GM21825 (cell line): ENCODE results near the gene SRMS.
"Not testable (repeated sequence)": the region's sequence is repeated elsewhere in the genome, so short reads cannot be mapped to it uniquely, and the experiment has no call there.

Experiments used
- ATAC-seq: cut with Tn5 transposase; IDR thresholded peaks from one replicate; pipeline ENCODE4 v1.9.1; 2021; ENCODE audit warnings: mild to moderate bottlenecking, moderate library complexity; ENCODE audit not compliant: unreplicated experiment

The SRMS gene

DNA sequence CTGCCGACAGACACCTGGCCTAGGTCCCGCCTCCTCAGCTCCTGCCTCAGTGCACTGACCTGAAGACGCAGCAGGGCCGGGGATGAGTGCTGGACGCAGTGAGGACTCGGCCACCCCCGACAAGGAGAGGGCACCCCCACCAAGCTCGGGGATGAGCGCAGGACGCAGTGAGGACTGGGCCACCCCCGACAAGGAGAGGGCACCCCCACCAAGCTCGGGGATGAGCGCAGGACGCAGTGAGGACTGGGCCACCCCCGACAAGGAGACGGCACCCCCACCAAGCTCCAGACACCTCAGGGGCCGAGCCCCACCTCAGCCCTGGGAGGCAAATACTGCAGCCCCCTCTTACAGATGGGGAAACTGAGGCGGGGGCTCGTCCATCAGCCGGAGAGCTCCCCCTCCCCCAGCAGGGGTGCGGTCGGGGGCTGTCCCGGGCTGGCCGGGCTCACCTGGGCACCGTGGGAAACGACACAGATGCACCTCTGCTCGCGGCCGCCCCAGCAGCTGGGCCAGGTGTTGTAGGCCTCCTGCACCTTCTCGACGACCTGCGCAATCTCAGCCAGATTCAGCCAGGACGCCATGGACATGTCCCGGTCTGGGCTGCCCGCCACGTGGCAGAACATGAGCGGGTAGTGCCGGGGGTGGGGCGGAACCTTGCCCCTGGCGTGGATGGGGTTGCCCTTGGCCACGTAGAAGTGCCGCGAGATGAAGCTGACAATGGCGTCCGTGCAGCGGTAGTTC is 19.0 kb upstream of the SRMS start:
- no peak for ATAC-seq

DNA sequence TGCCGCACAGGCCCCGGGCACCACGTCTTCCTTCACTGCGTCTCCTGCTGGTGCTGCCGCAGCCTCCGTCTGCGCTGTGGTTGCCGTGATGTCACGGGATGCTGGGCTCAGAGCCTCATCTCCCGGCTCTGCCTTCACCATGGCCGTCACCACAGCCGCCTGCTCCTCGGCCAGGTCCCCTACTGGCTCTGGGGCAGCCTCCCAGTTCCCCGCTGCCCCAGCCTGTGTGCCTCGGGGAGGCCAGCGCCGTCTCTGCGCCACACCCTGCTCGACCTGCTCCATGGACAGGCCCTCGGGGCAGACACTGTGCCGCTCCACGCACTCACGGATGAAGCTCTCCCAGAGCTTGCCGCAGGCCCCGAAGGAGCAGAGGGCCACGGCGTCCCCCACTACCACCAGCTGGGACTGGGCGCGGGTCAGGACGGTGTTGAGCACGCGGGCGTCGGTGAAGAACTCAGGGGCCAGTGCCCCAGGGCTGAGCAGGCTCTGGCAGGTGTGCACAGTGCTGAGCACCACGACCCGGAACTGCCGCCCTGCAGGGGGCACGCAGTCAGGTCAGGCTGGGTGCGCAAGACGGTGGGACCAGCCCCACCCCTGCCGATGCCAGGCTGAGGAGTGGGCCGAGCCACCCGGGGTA is 18.3 kb upstream of the SRMS start:
- ATAC-seq = no peak

DNA sequence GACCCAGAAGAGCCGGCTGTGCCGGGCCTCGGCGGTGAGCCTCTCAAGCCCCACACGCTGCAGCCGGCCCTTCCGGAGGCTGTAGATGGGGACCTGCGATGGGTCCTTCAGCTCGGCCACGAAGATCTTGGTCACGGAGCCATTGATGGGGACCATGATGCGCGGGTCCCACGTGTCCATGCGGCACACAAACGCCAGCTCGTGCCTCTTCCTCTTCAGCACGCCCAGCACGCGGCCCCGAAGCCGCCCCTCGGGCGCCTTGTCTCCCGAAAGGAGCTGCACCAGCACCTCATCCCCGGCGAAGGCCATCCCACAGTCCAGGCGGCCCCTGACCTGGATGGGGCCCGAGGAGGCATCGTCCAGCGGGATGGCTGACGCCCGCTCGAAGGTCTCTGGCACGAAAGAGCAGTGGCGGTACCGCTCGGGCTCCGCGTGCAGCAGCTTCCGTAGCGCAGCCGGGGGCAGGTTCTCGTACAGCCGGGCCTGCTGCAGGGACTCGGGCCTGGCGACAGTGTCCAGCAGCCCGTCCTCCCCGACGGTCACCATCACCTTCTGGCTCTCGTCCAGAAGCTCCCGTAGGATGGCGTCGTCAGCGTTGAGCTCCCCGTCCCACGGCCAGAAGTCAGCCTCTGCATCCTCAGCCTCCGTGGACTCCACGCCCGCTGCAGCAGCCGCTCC is 17.6 kb upstream of the SRMS start:
- no peak for ATAC-seq

- no peak for ATAC-seq
Measured at GRCh38 chr20:63564036-63564810, 16.7 kb upstream of the SRMS start.

DNA sequence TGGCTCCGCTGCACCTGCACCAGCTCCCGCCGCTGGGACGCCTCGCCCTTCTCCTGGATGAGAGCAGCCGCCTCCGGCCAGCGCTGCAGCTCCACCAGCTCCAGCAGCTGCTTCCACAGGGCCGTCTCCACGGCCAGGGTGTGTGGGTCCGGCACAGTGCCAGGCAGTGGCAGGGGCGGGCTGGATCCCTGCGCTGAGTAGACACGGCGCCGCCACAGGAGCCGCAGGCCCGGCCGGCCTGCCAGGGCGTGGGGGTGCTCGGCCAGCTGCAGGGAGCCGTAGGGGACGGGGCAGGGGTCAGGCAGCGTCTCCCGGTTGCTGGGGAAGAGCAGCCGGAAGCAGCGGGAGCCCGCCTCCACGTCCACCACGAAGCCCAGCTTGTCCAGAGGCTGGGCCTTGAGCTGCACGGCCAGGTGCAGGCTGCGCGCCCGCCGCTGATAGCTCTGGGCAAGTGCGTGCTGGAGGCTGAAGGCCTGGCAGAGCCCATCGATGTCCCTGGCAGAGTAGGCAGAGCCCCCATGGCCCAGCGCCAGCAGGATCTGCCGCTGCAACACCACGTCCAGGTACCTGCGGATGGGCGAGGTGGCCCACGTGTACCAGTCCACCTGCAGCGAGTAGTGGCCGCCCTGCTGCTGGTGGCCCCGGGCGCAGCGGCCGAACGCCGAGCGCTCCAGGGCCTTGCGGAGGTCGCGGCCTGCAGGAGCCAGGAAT is 15.8 kb upstream of the SRMS start:
- no peak for ATAC-seq

DNA sequence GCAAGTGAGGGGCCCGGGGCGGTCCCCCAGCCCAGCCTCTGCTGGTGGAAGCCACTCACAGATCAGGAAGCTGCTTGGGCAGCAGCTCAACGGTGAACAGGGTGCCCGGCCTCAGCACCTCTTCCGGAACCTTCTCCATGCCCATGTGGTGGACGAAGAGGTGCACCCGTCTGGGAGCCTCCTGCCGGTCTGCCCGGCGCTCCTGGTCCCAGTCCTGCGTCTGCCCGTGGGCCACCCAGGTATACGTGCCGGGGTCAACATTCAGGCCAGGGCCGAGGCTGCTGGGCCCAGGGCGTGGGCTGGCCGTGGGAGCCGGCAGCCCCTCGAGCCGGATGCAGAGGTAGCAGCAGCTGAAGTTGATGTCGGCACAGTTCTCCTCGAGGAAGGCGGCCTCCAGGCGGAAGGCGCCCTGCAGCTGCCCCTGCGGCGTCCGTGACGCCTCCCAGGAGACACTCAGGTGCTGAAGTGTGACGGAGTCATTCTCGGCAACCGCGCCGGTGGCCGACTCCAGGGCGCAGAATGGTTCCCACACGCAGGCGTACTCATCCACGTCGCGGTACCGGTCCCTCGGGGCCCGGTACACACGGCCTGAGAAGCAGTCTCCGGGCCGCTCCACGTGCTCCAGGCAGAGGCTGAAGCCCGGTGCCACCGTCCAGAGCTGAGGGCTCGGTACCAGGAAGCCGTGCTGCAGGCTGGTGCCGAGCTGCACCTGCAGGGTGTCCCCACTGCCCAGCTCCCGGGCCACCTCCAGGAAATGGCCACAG is 15.1 kb upstream of the SRMS start:
- ATAC-seq = no peak

GRCh38 chr20:63561624-63562396 is 14.3 kb upstream of the SRMS start:
- ATAC-seq = no peak

DNA sequence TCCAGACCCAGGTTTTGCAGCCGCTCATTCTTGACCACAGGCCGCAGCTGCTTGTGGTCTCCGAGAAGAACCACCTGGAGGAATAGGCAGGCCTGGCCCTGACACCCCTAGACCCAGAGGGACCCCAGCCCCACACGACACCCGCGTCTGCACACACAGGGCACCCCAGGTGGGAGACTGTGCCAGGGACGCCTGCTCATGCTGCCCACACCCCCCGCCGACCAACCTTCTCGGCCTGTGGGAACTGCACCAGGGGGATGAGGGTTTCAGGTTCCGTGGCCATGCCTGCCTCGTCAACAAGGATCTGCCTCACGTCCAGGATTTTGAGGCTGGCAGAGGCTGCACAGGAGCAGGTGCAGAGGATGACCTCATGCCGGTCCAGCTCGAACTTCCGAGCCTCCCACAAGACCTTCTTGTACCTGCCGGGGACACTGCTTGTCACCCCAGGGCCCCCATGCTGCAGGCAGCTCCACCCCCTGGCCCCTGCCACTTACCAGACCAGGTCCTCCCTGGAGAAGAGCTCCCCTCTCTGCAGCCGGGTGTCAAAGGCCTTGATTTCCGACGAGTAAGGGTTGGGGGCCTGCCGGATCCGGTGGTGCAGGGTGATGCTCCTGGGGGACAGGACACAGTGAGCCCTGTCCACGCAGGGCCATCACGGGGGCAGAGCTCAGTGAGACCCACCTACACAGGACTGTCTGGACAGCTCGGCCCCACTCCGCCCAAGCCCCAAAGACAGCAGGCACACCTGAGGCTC is 13.5 kb upstream of the SRMS start:
- no peak for ATAC-seq

- ATAC-seq = no peak
Measured at GRCh38 chr20:63560333-63560805, 12.8 kb upstream of the SRMS start.

- ATAC-seq = not testable (repeated sequence)
Measured at GRCh38 chr20:63559485-63560332, 12.2 kb upstream of the SRMS start.

DNA sequence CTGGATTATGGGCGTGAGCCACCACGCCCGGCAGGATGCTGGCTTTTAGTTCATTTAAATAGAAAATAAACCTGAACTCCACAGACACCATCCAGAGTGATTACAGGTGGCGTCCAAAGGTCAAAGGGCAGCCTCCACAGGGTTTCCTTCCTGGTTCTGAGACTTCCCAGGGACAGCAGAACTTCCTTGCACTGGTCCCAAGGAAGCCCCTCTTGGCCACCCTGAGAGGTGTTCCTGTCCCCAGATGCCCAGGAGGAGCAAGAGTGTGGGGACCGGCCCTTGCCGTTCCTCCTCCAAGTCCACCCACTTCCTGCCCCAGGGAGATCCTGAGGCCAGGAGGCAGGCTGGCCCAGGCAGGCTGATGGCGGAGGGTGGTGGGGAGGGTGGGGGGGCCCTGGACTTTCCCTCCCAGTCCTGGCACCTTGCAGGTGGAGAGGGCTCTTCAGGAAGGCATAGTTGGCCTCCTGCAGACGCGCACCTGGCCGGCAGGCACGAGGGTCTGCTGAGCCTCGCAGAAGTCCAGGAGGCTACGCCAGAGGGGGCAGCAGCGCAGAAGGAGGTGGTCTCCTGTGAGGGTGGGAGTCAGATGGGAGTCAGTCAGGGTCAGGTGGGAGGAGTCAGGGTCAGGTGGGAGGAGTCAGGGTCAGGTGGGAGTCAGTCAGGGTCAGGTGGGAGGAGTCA is 11.4 kb upstream of the SRMS start:
- no peak for ATAC-seq

DNA sequence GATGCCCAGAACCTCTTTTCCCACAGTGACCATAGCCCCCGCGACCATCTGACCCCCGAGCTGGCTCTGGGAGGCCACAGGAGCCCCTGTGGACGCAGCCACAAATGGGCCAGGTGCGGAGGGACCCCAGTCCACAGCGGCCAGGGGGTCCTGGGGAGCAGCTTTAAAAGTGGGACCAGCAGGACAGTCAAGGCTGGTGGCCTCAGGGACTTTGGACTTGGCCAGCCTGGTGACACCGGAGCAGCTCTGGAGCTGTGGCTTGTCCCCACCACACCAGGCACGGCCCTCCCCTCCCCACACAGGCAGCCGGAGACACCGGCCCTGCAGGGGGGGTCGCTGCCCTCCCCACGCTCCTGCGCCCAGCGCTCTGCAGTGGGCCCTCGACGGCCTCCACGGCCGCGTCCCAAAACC is 9.9 kb upstream of the SRMS start:
- ATAC-seq = no peak

GRCh38 chr20:63556873-63557478 is 9.4 kb upstream of the SRMS start:
- no peak for ATAC-seq

DNA sequence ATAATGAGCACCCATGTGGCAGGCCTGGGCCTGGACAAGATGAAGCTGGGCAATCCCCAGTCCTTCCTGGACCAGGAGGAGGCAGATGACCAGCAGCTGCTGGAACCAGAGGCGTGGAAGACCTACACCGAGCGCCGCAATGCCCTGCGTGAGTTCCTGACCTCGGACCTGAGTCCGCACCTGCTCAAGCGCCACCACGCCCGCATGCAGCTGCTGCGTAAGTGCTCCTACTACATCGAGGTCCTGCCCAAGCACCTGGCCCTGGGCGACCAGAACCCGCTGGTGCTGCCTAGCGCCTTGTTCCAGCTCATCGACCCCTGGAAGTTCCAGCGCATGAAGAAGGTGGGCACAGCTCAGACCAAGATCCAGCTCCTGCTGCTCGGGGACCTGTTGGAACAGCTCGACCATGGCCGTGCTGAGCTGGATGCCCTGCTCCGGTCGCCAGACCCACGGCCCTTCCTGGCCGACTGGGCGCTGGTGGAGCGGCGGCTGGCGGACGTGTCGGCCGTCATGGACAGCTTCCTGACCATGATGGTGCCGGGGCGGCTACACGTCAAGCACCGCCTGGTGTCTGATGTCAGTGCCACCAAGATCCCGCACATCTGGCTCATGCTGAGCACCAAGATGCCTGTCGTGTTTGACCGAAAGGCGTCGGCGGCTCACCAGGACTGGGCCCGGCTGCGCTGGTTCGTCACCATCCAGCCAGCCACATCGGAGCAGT is 8.3 kb upstream of the SRMS start:
- no peak for ATAC-seq

DNA sequence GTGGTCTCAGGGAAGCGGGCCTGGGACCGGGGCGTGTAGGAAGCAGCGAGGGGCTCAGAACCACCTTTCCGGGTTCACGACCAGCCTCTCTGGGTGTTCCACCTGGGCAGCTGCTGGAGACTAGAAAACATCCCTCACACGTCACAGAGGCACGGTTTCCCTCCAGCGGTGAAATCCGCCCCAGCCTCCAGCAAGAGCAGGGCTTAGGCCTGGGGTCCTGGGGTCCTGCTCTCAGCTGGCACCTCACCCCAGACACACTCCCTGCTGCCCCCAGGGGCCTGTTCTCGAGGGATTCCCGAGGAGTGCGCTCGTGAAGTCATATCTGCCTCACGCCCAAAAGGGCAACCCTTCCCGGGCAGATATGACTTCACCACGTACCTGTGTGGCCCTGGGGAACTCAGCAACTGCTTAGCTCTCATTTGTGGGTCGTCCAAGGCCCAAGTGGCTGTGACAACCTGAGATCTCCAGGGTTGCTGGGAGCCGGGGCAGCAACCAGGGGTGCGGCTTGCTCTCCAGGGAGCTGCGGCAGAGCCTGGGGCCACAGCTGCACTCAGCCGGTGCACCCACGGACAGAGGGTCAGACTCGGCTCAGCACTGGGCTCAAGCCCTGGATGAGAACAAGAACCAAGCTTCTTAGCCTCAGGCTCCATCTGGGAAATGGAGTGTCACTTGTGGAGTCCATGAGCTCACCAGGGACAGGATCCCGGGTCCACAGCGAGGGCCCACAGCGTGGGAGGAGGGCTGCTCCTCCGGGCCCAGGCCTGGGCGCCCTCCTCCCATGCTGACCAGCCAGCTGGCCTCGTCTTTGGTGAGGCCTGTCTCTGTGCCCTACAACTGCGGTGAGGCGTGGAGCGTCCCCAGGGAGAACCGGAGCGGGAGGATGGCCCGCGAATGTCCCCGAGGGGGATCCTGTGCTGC is 7.1 kb upstream of the SRMS start:
- ATAC-seq = peak; percentile 9
